ENCODE results near the gene NKD1. TPM values are rescaled to one million over a fixed set of nuclear protein-coding genes. Genes with fewer than 3 reads are reported as not detected.

Gene NKD1
- polyA plus RNA-seq, 3 donors, result 10.0 to 13.5 (median 11.0) TPM

DNA sequence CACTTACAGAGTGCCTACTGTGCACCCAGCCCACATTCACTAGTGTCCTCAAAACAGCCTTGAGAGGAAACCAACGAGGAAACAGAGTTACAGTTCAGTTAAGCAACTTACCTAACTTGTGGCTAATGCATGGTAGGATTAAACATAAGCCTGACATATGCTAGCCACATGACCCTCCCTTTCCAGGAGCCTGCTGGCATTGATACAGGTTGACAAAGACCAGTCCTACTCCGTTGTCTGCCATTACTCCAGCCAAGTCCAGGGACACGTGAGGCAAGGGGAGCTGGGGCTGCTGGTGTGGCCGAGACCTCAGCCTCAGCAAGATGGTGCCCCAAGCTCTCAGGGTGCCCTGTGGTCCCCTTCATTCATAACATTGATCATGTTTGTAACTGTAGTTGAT lies 95.0 kb downstream of the NKD1 start:
- DNase-seq, result no peak

- no peak for DNase-seq
These were observed 96.0 kb downstream of the NKD1 start for GRCh38 chr16:50644245-50644644.

DNA sequence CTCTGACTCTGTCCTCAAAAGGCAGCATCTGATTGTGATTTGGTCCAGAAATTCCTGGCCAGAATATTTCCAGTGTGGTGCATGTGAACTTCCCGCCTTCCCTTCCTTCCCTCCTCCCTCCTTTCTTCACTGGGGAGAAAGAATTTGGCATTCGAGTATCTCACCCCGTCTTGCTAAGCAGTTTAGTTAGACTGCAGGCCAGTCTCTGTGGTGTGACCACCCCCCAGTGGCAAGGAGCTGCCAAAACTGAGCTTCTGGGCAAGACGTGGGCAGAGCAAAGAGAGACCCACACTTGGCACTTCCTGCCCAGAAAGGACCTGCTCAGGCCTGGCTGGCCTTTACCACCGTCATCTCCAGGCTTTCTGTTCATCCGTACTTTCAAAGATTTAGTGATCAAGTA lies 96.5 kb downstream of the NKD1 start:
- DNase-seq, result no peak

GRCh38 chr16:50645563-50646220 lies 97.5 kb downstream of the NKD1 start:
- peak; percentile 54 for DNase-seq

- DNase-seq, result no peak
These were observed 98.1 kb downstream of the NKD1 start for GRCh38 chr16:50646345-50646744.

DNA sequence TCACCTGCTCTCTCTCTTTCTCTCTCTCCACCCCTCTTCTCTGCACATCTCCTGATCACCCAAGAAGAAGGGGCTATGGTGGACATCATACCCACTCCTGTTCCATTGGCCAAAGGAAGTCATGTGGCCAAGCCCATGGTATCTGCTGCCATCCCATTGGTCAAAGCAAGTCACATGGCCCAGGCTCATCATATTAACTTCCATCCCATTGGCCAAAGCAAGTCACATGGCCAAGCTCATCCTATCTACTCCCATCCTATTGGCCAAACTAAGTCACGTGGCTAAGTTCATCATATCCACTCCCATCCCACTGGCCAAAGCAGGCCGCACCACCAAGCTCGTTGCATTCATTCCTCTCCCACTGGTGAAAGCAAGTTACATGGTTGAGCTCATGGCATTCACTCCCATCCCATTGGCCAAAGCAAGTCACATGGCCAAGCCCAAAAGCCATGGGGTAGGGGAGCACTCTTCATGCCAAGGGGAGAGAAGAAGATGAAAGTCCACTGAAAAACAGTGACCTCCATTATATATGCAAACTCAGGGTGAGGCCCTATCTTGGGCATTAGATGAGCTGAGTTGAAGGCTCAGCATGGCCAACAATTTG lies 103.7 kb downstream of the NKD1 start:
- no peak for DNase-seq

- no peak for DNase-seq
These were observed 104.7 kb downstream of the NKD1 start for GRCh38 chr16:50652836-50653425.

- no peak for DNase-seq
These were observed 105.7 kb downstream of the NKD1 start for GRCh38 chr16:50653633-50654519.

DNA sequence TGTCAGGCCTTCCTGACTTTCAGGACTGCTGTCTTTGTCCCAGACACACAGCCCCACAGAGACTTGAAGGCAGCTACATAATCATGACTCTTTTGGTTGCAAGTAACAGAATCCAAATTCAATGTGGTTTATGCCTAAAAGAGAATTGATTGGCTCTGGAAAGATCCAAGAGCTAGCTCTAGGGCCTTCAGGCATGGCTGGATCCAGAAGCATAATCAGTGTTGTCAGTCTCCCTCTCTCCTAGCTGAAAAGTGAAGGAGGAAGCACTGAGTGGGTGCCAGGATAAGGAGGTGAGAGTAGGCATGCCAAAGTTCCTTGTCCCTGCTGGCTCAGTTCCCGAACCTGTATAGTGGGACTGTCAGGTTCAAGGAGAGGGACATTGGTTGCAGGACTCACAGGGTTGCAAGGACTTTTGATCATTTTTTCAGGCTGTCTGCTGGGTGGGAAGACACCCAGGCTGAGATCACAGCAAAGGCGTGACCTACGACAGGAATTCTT lies 107.4 kb downstream of the NKD1 start:
- DNase-seq, result no peak

- DNase-seq, result no peak
These were observed 109.0 kb downstream of the NKD1 start for GRCh38 chr16:50657241-50657640.

DNA sequence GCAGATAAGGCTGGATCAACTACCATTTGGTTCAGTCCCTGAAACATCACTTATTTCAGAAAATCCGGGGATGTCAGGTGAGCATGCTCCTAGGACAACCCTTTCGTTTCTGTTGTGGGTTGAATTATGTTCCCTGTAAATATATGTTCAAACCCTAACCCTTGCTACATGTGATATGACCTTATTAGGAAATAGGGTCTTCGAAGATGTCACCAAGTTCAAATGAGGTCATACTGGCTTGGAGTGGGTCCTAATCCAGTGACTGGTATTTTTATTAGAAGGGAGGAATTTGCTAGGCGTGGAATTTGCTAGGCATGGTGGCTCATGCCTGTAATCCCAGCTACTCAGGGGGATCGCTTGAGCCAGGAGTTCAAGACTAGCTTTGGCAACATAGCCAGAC lies 111.6 kb downstream of the NKD1 start:
- DNase-seq, result no peak

- DNase-seq, result no peak
These were observed 114.2 kb downstream of the NKD1 start for GRCh38 chr16:50662306-50662940.

- no peak for DNase-seq
These were observed 116.1 kb downstream of the NKD1 start for GRCh38 chr16:50664270-50664669.

GRCh38 chr16:50665128-50665878 lies 117.1 kb downstream of the NKD1 start:
- DNase-seq, result peak; percentile 74

- DNase-seq, result no peak
These were observed 118.7 kb downstream of the NKD1 start for GRCh38 chr16:50666658-50667496.

- no peak for DNase-seq
These were observed 119.5 kb downstream of the NKD1 start for GRCh38 chr16:50667497-50668367.

- no peak for DNase-seq
These were observed 120.3 kb downstream of the NKD1 start for GRCh38 chr16:50668368-50669008.

DNA sequence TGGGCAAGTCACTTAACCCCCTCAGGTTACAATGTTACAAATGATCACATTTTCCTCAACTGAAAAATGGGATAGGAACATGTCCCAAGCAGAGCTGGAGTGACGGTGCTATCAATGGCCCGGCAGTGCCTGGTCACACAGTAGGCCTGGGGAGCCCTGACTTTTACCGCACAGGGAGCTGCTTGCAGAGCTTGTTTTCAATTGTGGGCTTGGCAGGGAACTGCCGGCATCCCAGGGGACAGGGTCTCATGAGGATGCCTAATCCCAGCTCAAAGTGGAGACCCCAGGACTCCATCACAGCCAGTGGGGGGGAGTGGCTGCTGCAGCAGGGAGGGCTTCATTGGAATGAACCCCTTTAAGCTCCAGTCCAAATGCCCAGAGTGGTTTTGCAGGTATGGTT lies 121.5 kb downstream of the NKD1 start:
- DNase-seq, result no peak

DNA sequence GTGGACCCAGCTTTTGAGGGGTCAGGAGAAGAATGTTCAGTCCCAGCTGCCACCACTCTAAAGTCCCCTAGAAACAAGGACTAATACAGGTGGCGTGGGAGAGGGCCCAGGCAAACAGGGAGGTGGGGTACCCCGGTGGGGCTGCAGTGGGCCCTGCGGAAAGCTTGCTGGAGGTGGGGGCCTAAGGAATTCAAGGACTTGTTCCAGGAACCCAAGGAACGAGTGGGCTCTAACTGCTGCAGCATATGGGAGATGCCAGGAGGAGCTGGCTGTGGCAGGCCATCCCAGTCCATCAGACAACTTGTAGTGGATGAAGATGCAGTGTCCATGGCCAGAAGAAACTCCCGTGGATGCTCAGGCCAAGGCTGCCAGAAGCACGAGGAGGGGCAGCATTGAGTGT lies 122.3 kb downstream of the NKD1 start:
- no peak for DNase-seq
